22Rv1 (cell line): ENCODE data around the gene PLEKHA6.

Experiments used
- ZFX ChIP-seq: fragments of 450-650 bp; IDR thresholded peaks from 2 replicates; pipeline ENCODE4 v1.6.1; 2017; ENCODE audit warnings: antibody characterized with exemption, borderline replicate concordance
- TF ChIP-seq, protein P1 (sequence below): fragments of 450-650 bp; IDR thresholded peaks from 2 replicates; pipeline ENCODE4 v1.5.1; 2017; ENCODE audit warnings: mild to moderate bottlenecking

DNA sequence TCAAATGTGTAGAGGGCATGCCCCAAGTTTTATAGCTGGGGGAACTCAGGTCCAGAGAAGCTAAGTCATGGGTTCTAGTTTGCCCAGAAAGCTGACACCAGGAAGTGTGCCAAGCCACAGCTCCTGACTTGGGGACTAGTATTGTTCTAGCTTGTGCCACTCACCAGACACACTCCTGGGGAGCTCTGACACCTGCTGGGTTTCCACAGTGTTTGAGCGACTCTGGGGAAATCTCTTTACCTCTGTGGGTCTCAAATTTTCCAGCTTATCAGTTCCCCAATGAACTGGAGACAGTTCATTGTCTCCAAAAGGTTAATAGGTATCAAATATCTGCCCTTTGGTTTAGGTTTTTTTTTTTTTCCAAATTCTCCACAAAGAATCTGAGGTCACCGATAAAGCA, 167.7 kb downstream of the PLEKHA6 start:
- TF ChIP-seq, protein P1, sequence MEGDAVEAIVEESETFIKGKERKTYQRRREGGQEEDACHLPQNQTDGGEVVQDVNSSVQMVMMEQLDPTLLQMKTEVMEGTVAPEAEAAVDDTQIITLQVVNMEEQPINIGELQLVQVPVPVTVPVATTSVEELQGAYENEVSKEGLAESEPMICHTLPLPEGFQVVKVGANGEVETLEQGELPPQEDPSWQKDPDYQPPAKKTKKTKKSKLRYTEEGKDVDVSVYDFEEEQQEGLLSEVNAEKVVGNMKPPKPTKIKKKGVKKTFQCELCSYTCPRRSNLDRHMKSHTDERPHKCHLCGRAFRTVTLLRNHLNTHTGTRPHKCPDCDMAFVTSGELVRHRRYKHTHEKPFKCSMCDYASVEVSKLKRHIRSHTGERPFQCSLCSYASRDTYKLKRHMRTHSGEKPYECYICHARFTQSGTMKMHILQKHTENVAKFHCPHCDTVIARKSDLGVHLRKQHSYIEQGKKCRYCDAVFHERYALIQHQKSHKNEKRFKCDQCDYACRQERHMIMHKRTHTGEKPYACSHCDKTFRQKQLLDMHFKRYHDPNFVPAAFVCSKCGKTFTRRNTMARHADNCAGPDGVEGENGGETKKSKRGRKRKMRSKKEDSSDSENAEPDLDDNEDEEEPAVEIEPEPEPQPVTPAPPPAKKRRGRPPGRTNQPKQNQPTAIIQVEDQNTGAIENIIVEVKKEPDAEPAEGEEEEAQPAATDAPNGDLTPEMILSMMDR, result no peak
- TF ChIP-seq ZFX, result no peak
